ENCODE data around the gene MGLL.

The MGLL gene

DNA sequence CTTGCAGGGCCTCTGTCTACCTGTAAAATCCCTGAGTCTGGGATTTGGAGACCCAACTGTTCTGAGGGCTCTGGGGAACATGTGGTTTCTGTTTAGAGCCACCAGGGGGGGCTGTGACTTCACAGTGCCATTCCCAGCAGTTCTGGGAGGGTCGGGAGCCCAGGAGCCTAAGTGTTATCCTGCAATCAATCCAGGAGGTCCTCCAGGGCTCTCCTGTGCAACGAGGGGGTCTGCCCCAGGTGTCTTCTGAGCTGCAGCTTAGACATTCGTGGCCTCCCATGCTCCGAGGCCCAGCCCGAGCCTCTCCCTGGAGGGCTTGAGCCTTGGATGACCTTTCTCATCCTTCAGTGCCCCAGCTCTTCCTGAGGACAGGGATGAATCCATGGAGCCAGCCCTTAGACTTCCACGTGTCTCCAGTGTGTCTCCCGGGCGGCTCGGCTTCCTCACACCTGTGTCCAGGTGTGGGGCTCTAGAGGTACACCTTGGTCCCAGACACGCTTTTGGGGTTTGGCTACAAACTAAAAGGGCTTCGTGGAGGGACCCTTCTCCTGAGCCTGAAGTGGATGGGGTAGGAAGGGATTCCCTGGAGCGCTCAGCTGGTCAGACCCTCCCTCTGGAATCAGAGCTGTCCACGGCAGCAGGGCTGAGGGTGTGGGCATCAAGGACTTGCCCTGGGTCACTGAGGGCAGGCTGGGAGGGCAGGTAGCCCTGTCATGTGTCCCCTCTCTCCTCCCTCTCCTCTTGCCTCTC is 169.9 kb downstream of the MGLL start:
- DNase-seq (ENCODE audit: low spot score) = no peak

DNA sequence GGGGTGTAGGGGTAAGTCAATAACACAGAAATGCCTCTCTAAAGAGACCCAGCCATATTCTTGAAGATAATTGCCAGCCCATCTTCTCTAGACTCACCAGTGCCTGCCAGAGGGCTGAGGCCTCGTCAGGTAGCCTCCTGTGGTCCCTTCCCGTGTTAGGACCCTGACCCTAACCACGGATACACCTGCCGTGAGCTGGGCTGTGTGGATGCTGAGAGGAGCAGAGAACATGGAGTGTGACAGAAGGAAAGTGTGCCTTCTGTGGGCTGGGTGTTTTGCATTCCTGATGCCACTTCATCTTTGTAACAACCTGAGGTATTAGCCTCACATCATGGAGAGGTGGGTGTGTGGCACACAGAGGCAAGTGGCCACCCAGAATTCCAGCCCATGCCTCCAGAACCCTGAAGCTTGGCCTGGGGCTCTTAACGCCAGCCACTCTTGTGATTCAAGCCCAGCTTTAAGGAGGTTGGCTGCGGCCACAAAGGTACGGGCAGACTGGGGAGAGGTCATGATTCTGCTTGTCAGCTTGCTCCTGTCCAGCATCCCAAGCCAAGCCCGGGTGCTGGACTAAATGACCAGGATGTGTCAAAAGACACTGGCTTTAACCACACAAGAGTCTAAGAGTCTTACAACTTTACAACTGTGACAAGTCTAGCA is 170.7 kb downstream of the MGLL start:
- DNase-seq (ENCODE audit: low spot score) = no peak

DNA sequence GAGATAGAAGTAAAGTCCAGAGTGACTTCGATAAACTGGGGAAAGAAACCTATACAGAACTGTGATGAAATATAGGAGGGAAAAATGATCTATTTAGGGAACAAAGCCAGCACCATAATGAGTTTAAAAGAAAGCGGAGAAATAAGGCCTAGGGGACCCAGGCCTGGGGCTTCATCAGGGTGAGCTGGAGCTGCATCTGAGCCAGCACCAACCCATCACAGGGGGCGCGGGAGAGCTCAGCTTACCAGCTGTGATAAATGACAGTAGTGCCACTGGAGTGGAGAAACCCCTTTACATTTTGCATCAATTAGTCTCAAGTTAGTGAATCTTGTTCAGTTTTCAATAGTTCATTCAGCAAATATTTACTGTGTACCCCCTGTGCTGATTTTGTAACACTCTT is 172.1 kb downstream of the MGLL start:
- DNase-seq (ENCODE audit: low spot score) = no peak

DNA sequence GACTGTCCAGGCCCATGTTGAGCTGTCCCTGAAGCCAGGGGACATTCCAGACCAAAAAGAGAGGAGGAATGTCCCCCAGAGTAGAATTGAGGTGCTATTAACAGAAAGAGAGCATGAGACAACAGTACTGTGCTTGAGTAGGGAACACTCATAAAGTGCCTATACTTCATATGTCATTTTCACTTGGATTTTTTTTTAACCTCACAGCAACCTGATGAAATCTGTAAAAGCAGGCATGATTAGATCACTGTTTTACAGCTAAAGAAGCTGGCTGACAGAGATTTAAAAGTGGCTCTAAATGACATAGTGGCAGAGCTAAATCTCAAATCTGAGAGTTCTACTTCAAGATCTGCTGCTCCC is 174.5 kb downstream of the MGLL start:
- no peak for DNase-seq (ENCODE audit: low spot score)

DNA sequence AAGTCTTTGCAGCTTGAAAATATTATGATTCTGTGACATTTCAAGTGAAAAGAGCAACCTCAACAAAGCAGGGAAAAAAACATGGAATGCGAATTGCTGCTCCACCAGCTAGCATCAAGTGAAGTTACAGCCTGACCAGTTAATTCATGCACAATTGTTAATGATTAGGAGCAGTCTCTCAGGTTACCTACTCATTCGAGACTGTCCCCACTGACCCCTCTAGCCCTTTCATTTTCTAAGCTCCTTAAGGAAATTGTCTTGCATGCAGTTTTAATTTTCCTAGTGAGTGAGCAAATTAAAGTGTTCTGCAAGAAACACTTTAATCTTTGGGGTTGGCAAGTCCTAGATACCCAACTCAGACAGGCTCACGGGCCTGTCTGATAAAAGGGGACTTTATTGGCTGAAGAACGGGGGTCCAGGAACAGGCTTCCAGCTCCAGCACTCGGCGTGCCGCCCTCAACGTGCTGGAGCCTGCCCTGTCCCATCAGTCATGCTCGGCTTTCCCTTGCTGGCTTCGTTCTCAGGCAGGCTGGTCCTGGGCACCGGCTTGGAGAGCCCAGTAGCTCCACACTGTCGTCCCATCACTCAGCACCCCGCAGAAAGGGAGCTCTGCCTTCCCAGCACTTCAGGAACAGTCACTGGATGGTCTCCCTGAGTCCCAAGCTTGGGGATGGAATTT is 175.0 kb downstream of the MGLL start:
- DNase-seq (ENCODE audit: low spot score) = no peak

DNA sequence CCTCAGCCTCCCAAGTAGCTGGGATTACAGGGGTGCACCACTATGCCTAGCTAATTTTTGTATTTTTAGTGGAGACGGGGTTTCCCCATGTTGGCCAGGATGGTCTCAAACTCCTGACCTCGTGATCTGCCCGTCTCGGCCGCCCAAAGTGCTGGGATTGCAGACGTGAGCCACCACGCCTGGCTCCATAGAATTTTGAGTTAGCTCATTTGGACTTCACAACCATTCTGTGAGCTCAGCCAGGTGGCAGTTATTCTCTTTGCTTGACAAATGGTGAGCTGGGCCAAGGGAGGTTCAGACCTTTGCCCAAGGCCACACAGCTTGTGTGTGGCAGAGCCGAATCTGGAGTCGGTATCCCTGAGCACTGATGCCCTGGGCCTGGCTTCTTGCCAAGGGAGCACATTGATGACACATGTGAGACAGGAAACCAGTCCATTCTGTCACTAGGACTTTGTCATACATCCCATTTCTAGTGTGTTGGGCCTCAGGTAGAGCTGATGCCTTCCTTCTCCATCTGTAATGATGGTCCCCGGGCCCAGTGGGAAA is 175.7 kb downstream of the MGLL start:
- DNase-seq (ENCODE audit: low spot score) = no peak

DNA sequence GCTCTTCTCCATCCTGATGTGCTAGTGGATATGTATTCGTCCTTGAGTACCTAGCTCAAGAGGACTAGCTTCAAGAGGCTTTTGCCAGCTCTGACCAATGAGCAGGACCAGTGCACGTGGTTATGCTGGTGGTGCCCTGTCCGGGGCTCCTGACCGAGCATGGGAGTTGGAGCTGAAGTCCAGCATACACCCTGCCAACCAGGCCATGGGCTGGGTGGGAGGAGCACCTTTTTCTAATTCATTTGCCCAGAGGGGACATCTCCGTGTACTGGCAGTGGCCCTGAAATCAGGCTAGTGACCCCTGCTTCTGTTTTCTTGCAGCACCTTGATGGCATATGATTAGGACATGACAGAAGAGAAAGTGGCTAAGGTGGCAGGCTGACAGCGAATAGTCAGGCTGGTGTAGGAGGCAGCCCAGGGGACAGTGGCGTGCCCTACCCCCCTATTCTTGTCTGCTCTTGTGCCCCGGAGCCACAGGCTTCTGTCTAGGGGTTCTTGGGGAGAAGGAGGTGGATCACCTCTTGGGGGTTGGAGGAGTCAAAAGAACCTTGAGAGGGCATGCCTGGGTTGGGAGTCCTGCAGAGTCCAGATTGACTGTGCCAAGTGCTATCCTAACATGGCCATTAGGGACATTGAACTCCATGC is 176.8 kb downstream of the MGLL start:
- DNase-seq (ENCODE audit: low spot score) = no peak

DNA sequence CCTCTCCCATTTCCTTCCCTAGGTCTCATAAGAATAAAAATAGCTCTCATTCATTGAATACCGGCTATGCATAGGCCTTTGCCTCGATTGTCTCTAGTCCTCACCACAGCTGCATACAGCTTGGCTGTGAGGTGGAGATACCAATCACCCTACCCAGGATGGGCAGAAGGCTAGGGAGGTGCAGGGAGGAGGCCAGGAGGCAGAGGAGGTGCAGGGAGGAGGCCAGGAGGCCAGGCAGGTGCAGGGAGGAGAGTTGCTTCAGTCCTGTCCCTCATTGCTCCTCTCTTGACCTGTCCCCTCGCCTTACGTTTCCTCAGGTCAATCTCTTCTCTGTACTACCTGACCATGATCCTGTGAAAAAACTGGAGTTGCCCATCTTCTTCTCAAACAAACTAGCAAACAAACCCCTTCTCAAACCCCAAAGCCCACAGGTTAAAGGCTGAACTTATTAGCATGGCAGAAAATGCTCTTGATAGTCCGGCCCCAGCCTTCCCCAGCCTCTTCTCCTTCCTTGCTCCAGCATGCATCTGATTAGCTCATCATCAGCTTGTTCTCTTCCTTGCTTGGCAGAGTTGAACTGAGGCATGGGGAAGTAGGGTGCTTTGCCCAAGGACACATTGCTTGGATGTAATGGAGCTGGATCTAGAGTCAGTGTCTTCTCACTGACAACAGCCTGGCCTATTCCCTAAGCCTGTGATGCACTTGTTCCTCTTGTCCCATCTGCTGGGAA is 177.5 kb downstream of the MGLL start:
- no peak for DNase-seq (ENCODE audit: low spot score)

DNA sequence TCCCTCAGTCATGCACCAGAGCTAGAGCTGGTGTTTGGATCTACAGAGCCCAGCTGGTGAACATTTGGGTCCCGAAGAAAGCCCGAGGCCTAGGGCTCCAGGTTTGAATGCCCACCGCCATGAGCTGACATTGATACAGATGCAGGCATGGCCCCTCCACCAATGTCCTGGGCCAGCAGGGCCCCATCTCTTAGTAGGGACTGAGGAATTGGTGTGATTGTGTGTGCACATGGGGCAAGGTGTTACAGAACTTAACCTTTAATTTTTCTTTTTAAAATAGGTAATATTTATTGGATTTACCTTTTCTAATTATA is 182.3 kb downstream of the MGLL start:
- DNase-seq (ENCODE audit: low spot score) = no peak

DNA sequence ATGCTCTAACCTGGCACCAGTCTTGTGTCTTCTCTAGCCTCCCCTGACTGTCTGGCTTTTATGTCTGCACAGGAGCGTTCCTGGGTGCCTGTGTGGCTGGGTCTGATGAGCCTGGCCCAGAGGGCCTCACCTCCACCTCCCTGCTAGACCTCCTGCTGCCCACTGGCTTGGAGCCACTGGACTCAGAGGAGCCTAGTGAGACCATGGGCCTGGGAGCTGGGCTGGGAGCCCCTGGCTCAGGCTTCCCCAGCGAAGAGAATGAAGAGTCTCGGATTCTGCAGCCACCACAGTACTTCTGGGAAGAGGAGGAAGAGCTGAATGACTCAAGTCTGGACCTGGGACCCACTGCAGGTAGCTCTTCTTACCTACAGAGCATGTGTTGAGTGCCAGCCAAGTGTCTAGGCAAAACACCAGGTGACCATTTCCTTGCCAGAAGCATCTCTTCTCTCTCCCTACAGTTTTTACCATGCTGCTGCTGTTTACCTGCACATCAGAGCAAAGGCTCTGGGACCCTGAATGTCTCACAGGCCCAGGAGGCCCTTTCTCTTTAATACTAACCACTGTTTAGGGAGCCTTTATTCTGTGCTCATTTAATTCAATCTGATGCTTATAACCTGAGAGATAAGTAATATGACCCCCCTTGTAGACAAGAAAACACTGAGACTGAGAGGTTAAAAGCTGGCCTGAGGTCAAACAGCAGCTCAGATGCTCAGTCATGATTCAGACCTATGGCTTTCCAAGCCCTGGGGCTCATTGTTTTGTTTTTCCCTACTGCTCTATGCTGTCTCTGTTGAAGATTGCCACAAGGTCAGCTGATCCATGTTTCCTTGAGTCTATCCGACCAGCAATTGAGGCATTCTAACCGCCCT is 182.9 kb downstream of the MGLL start:
- no peak for DNase-seq (ENCODE audit: low spot score)

All from left forelimb (tissue), 1 donor.